GM12875 (cell line): ENCODE data around the gene PHF12.

Source experiments
- H3K4me3 ChIP-seq: one replicate; pipeline ENCODE4 v1.5.1; 2011; ENCODE audit warnings: low read depth, low read length, control low read depth
- CTCF ChIP-seq: IDR thresholded peaks from 2 replicates; pipeline ENCODE4 v1.5.1; 2011; ENCODE audit warnings: low read depth, mild to moderate bottlenecking, control low read depth, inconsistent platforms, low read length, moderate library complexity, borderline replicate concordance; ENCODE audit not compliant: insufficient read depth

The PHF12 gene

GRCh38 chr17:28874750-28875149 lies 76.6 kb downstream of the PHF12 start:
- no peak overlapping the region for H3K4me3 ChIP-seq
- TF ChIP-seq CTCF: no peak

- H3K4me3 ChIP-seq: no peak overlapping the region
- no peak for TF ChIP-seq CTCF
Measured at GRCh38 chr17:28873839-28874238, 77.5 kb downstream of the PHF12 start.

GRCh38 chr17:28871056-28871579 lies 80.2 kb downstream of the PHF12 start:
- no peak overlapping the region for H3K4me3 ChIP-seq
- no peak for TF ChIP-seq CTCF

GRCh38 chr17:28867276-28867675 lies 84.0 kb downstream of the PHF12 start:
- H3K4me3 ChIP-seq: no peak overlapping the region
- no peak for TF ChIP-seq CTCF

- TF ChIP-seq CTCF: no peak
- no peak overlapping the region for H3K4me3 ChIP-seq
Measured at GRCh38 chr17:28865946-28866752, 85.2 kb downstream of the PHF12 start.

- TF ChIP-seq CTCF: no peak
- H3K4me3 ChIP-seq: no peak overlapping the region
Measured at GRCh38 chr17:28864991-28865849, 86.1 kb downstream of the PHF12 start.
